PC-9 (cell line): ENCODE results near the gene SIRPD.

Experiments used
- CTCF ChIP-seq: fragments of 200-600 bp; sonication (generic); conservative IDR thresholded peaks from 2 replicates; pipeline ENCODE4 v1.6.1; 2017; ENCODE audit warnings: mixed run types, antibody characterized with exemption, mild to moderate bottlenecking, moderate library complexity
- EZH2 ChIP-seq: fragments of 200-600 bp; sonication (generic); IDR thresholded peaks from 2 replicates; pipeline ENCODE4 v1.8.0; 2017; ENCODE audit warnings: antibody characterized with exemption, low read depth

DNA sequence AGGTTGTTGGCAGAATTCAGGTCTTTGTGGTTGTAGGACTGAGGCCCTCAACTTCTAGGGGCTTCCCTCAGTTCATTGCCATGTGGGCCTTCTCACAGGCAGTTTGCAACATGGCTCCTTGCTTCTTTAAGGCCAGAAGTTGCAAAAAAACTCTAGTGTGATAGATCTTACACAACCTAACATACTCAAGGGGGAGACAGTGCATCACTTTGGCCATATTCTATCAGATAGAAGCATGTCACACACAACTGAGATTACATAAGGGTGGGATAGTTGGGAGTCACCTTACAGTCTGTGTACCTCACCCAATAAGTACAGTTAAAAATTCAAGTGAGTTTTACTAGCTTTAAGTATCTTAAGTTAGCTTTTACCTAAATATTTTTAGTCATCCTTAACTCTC, 1.6 kb downstream of the SIRPD start:
- TF ChIP-seq CTCF = no peak
- TF ChIP-seq EZH2 = no peak
